H1 (cell line): ENCODE results near the gene ISY1. TPM values are rescaled to one million over a fixed set of nuclear protein-coding genes. Genes with fewer than 3 reads are reported as not detected.

Source experiments
- CTCF ChIA-PET: fragments of 300-600 bp; sonication (Branson Sonifier 250); formaldehyde crosslinking; loops from one replicate; lab custom pipeline; 2021; ENCODE audit not compliant: partially characterized antibody; lab: Charles Lee
- POLR2A ChIA-PET: fragments of 300-600 bp; sonication (Branson Sonifier 250); formaldehyde crosslinking; loops from one replicate; lab custom pipeline; 2021; ENCODE audit warnings: inconsistent platforms; ENCODE audit not compliant: partially characterized antibody; lab: Charles Lee
- DNase-seq, 2 experiments: peaks; one replicate each; pipeline versions ENCODE4 v3.0.0 to v3.0.0-alpha.2; 2010 to 2022; ENCODE audit warnings: low spot score in 2 of 2, low read depth in 1 of 2, mixed read lengths in 1 of 2
- FAIRE-seq: peaks from 2 replicates; lab custom pipeline; 2011; peaks lifted over from hg19 to GRCh38; lab: Jason Lieb, UNC
- H2AFZ ChIP-seq: 2 replicates; pipeline ENCODE4 v1.8.1; 2012; ENCODE audit warnings: low read length, inconsistent platforms
- H2AK5ac ChIP-seq: 2 replicates; pipeline ENCODE4 v1.6.1; 2013; ENCODE audit warnings: low read depth, low read length
- H2BK120ac ChIP-seq: replicated peaks from 2 replicates; pipeline ENCODE3; 2013; ENCODE audit warnings: low read depth, low read length, inconsistent platforms
- H2BK12ac ChIP-seq: 2 replicates; pipeline ENCODE4 v1.6.1; 2013; ENCODE audit warnings: low read depth, low read length
- H2BK15ac ChIP-seq: 2 replicates; pipeline ENCODE4 v1.6.1; 2013; ENCODE audit warnings: low read length
- H2BK20ac ChIP-seq: 2 replicates; pipeline ENCODE4 v1.6.1; 2013; ENCODE audit warnings: low read length
- H2BK5ac ChIP-seq: 2 replicates; pipeline ENCODE4 v1.6.1; 2013; ENCODE audit warnings: low read depth, low read length
- H3K14ac ChIP-seq: 2 replicates; pipeline ENCODE4 v1.6.1; 2013; ENCODE audit warnings: inconsistent platforms; ENCODE audit not compliant: insufficient read length
- H3K18ac ChIP-seq: 2 replicates; pipeline ENCODE4 v1.6.1; 2013; ENCODE audit warnings: low read length; ENCODE audit errors: extremely low read depth
- H3K23ac ChIP-seq: 2 replicates; pipeline ENCODE4 v1.6.1; 2013; ENCODE audit warnings: inconsistent platforms; ENCODE audit not compliant: insufficient read length
- H3K23me2 ChIP-seq: 2 replicates; pipeline ENCODE4 v1.6.1; 2013; ENCODE audit warnings: low read depth, low read length
- H3K27ac ChIP-seq: 2 replicates; pipeline ENCODE4 v1.6.1; 2011; ENCODE audit warnings: low read depth, low read length, inconsistent platforms
- H3K27me3 ChIP-seq, 4 experiments: replicated peaks in 1 of 4; 1 replicate in 1 of 4; 2 replicates in 3 of 4; pipeline versions ENCODE4 v1.6.1 to v1.8.1; 2011 to 2013; ENCODE audit warnings: low read length in 3 of 4, mild to moderate bottlenecking in 3 of 4, inconsistent platforms in 2 of 4, mixed read lengths in 2 of 4, moderate library complexity in 1 of 4; ENCODE audit not compliant: control insufficient read depth in 3 of 4, insufficient read depth in 3 of 4; ENCODE audit errors: extremely low read depth in 1 of 4
- H3K36me3 ChIP-seq, 4 experiments: 2 replicates each; pipeline versions ENCODE4 v1.6.1 to v1.8.1; 2011 to 2013; ENCODE audit warnings: mild to moderate bottlenecking in 4 of 4, low read length in 3 of 4, moderate library complexity in 2 of 4, control low read depth in 1 of 4, inconsistent platforms in 1 of 4; ENCODE audit not compliant: insufficient read depth in 4 of 4, control insufficient read depth in 2 of 4
- H3K4ac ChIP-seq: replicated peaks from 2 replicates; pipeline ENCODE3; 2013; ENCODE audit warnings: low read length, low read depth, mixed read lengths, inconsistent platforms; ENCODE audit not compliant: insufficient read length
- H3K4me1 ChIP-seq, 4 experiments: replicated peaks in 1 of 4; 1 replicate in 1 of 4; 2 replicates in 3 of 4; pipeline versions ENCODE4 v1.6.1 to v1.8.1; 2011 to 2013; ENCODE audit warnings: low read length in 3 of 4, inconsistent platforms in 2 of 4, mixed read lengths in 1 of 4; ENCODE audit not compliant: insufficient read depth in 4 of 4, control insufficient read depth in 3 of 4
- H3K4me2 ChIP-seq, 2 experiments: 2 replicates each; pipeline versions ENCODE4 v1.6.1 to v1.8.1; 2011 to 2013; ENCODE audit warnings: low read depth in 2 of 2, low read length in 2 of 2, control low read depth in 1 of 2, inconsistent platforms in 1 of 2, mild to moderate bottlenecking in 1 of 2; ENCODE audit not compliant: insufficient read depth in 1 of 2
- H3K4me3 ChIP-seq, 4 experiments: fragments of 200-600, 300-600 bp in 1 of 4; sonication (generic), shearing (Covaris generic), sonication (Bioruptor Twin) in 1 of 4; 2 replicates each; pipeline versions ENCODE4 v1.5.1 to v1.8.1; 2011 to 2016; ENCODE audit warnings: low read length in 4 of 4, low read depth in 3 of 4, control low read depth in 2 of 4, inconsistent platforms in 2 of 4, mild to moderate bottlenecking in 2 of 4, mixed read lengths in 1 of 4, moderate library complexity in 1 of 4; ENCODE audit not compliant: insufficient read depth in 2 of 4; ENCODE audit errors: extremely low read depth in 1 of 4
- H3K56ac ChIP-seq: replicated peaks from 2 replicates; pipeline ENCODE3; 2013; ENCODE audit warnings: low read depth, mild to moderate bottlenecking, mixed read lengths, low read length, inconsistent platforms; ENCODE audit not compliant: insufficient read length
- H3K79me1 ChIP-seq: 2 replicates; pipeline ENCODE4 v1.6.1; 2013; ENCODE audit warnings: low read depth, low read length, control low read depth
- H3K79me2 ChIP-seq, 2 experiments: 2 replicates each; pipeline versions ENCODE4 v1.6.1 to v1.8.1; 2012 to 2013; ENCODE audit warnings: low read length in 2 of 2, mild to moderate bottlenecking in 2 of 2, inconsistent platforms in 1 of 2; ENCODE audit not compliant: insufficient read depth in 2 of 2, control insufficient read depth in 1 of 2
- H3K9ac ChIP-seq, 4 experiments: replicated peaks in 1 of 4; 1 replicate in 1 of 4; 2 replicates in 3 of 4; pipeline versions ENCODE4 v1.6.1 to v1.8.1; 2011 to 2013; ENCODE audit warnings: low read depth in 3 of 4, low read length in 3 of 4, control low read depth in 2 of 4, mild to moderate bottlenecking in 2 of 4, moderate library complexity in 2 of 4, inconsistent platforms in 1 of 4; ENCODE audit errors: extremely low read depth in 1 of 4
- H3K9me3 ChIP-seq, 2 experiments: 2 replicates each; pipeline versions ENCODE4 v1.6.1 to v1.8.1; 2012 to 2013; ENCODE audit warnings: mild to moderate bottlenecking in 2 of 2, moderate library complexity in 2 of 2, control low read depth in 1 of 2, inconsistent platforms in 1 of 2, low read depth in 1 of 2, low read length in 1 of 2, mixed read lengths in 1 of 2; ENCODE audit not compliant: insufficient read depth in 2 of 2
- H4K20me1 ChIP-seq, 2 experiments: replicated peaks in 1 of 2; 2 replicates each; pipeline versions ENCODE3 to v1.8.1; 2011 to 2013; ENCODE audit warnings: inconsistent platforms in 2 of 2, low read length in 2 of 2, mild to moderate bottlenecking in 1 of 2; ENCODE audit not compliant: insufficient read depth in 2 of 2, control insufficient read depth in 1 of 2
- H4K5ac ChIP-seq: 2 replicates; pipeline ENCODE4 v1.6.1; 2013; ENCODE audit warnings: low read length, low read depth, mixed read lengths, inconsistent platforms; ENCODE audit not compliant: insufficient read length
- H4K8ac ChIP-seq: 2 replicates; pipeline ENCODE4 v1.8.0; 2013; ENCODE audit warnings: mild to moderate bottlenecking, moderate library complexity, low read length, inconsistent platforms; ENCODE audit not compliant: insufficient read depth; ENCODE audit errors: extremely low read depth
- H4K91ac ChIP-seq: replicated peaks from 2 replicates; pipeline ENCODE3; 2013; ENCODE audit warnings: low read length, mixed read lengths, inconsistent platforms; ENCODE audit not compliant: insufficient read length
- CREB1 ChIP-seq: IDR thresholded peaks from 2 replicates; pipeline ENCODE4 v1.6.1; 2012; ENCODE audit warnings: inconsistent platforms
- TBP ChIP-seq: IDR thresholded peaks from 2 replicates; pipeline ENCODE4 v1.6.1; 2011; ENCODE audit warnings: low read depth, low read length, improper control_type of control experiment
- YY1 ChIP-seq: IDR thresholded peaks from 2 replicates; pipeline ENCODE4 v1.6.1; 2011; ENCODE audit warnings: low read depth, mild to moderate bottlenecking, low read length
- whole genome bisulfite sequencing, 2 experiments: shearing (Covaris generic) in 1 of 2; methylation state at CpG; one replicate each; pipeline versions ENCODE4 v1.1.6 to v1.1.7; 2013 to 2015; ENCODE audit warnings: low lambda C conversion rate in 2 of 2, mixed read lengths in 2 of 2, inconsistent platforms in 1 of 2, low coverage in 1 of 2, missing lambda C conversion rate in 1 of 2; ENCODE audit not compliant: insufficient replicate concordance in 2 of 2, insufficient coverage in 1 of 2, insufficient read length in 1 of 2; ENCODE audit errors: extremely low coverage in 1 of 2, missing lambda C conversion rate in 1 of 2; 5-methylcytosine and 5-hydroxymethylcytosine counted together
- polyA plus RNA-seq, 7 experiments: library from polyadenylated mRNA; depleted of rRNA in 3 of 7; stranded (reverse) in 5 of 7; unstranded in 2 of 7; fragments of >200 nt in 5 of 7; fragments of 200-250 nt in 2 of 7; gene quantifications; 1 replicate in 5 of 7; 2 replicates in 1 of 7; 4 replicates in 1 of 7; pipeline versions ENCODE4 v1.2.1 to v1.2.3, GENCODE V29; 2011 to 2013; ENCODE audit warnings: missing spikeins in 2 of 7, mixed read lengths in 2 of 7
- total RNA-seq: library from RNA; stranded (reverse); fragmentation: NEBNext Ultra II Directional; extraction: Animal tissue kit (Norgen Biotek cat#: 25700); gene quantifications from 2 replicates; pipeline ENCODE4 v1.2.1, GENCODE V29; 2021

The ISY1 gene
- total and polyA plus RNA-seq, 2 of the 8 experiments (the other 6 are each of a cell fraction or from before 2014, with no cell fraction given) = 16.6 to 38.7 TPM

DNA sequence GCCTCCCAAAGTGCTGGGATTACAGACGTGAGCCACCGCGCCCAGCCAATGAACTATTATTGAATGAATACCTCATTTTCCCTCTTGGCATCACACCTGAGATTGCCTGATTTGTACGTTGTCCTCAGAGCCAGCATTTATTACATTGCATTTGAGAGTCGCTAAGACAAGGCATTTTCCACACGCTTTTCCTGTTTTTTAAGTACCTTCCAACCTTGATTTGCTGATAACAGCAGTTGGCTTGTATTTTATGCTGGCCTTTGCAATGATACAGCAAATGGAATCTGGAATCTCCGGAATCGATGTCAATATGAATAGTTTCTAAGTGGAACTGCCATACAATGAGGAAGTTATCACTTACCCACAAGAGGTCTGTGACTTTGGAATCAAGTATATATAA, 38.5 kb upstream of the ISY1 start:
- no peak for DNase-seq
- H3K79me1 ChIP-seq = no peaks in the 10 kb centered on the region
- no peak overlapping the region for H3K23ac ChIP-seq
- H3K14ac ChIP-seq = no peak overlapping the region
- no peak overlapping the region for H4K8ac ChIP-seq
- no peak overlapping the region for H2AFZ ChIP-seq
- H2BK120ac ChIP-seq = no peak overlapping the region
- H3K27ac ChIP-seq = no peak overlapping the region
- no peaks in the 10 kb centered on the region for H3K23me2 ChIP-seq
- no peak overlapping the region for H3K4ac ChIP-seq
- FAIRE-seq = no peak
- CTCF ChIA-PET = no interaction called here
- H2BK20ac ChIP-seq = no peak overlapping the region
- H3K56ac ChIP-seq = no peak overlapping the region
- no peak overlapping the region for H3K4me2 ChIP-seq
- TF ChIP-seq YY1 = no peak
- no peak for TF ChIP-seq CREB1
- no peak for TF ChIP-seq TBP
- H4K5ac ChIP-seq = no peak overlapping the region
- H2AK5ac ChIP-seq = no peak overlapping the region
- no peak overlapping the region for H2BK12ac ChIP-seq
- no peaks in the 10 kb centered on the region for H3K4me1 ChIP-seq
- WGBS, 2 experiments = 94% methylated on average over 8 of the region's 8 CpGs; no CpG with 5 or more reads in 1 of the 2 experiments
- POLR2A ChIA-PET = interaction anchor here (0.6 to 2.9 kb wide), 2 partner anchors 16 to 106 kb away, joined by 3 to 7 read pairs; partner anchors contain the start of gene CNBP
- H2BK15ac ChIP-seq = no peak overlapping the region
- H3K9ac ChIP-seq = no peak overlapping the region
- no peaks in the 10 kb centered on the region for H3K27me3 ChIP-seq
- H3K79me2 ChIP-seq = no peaks in the 10 kb centered on the region
- no peak overlapping the region for H2BK5ac ChIP-seq
- H3K4me3 ChIP-seq = no peak overlapping the region
- no peak overlapping the region for H4K91ac ChIP-seq
- H4K20me1 ChIP-seq = no peaks in the 10 kb centered on the region
- no peak overlapping the region for H3K18ac ChIP-seq
- H3K36me3 ChIP-seq = no peaks in the 10 kb centered on the region
- H3K9me3 ChIP-seq = no peaks in the 10 kb centered on the region
